GM18526 (cell line): Measurements from ENCODE around the gene NTM.

Experiments
- POLR2A ChIP-seq: IDR thresholded peaks from 3 replicates; pipeline ENCODE4 v1.6.1; 2011; ENCODE audit not compliant: insufficient read length; ENCODE audit errors: extremely low read depth

Gene NTM

GRCh38 chr11:131609921-131610320 lies 239.5 kb downstream of the NTM start:
- no peak for TF ChIP-seq POLR2A

GRCh38 chr11:131611322-131611721 lies 240.9 kb downstream of the NTM start:
- no peak for TF ChIP-seq POLR2A

DNA sequence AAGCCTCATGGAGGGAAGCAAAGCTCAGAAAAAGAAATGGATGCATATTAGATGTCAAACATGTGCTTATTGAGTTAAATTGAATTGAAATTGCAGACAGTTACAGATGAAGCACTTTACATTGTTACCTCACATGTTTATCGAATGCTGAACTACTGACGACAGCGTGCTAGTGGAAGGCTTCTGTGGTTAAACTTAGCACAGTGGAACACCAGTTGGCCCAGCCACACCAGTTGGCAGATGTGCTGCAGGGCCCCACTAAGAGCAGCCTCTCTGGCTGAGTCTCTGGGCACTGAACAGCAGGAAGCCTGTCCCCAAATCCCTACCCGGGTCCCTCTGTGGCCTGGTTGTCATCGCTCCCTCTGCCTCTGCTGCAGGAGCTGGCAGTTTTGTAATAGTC lies 242.1 kb downstream of the NTM start:
- no peak for TF ChIP-seq POLR2A

DNA sequence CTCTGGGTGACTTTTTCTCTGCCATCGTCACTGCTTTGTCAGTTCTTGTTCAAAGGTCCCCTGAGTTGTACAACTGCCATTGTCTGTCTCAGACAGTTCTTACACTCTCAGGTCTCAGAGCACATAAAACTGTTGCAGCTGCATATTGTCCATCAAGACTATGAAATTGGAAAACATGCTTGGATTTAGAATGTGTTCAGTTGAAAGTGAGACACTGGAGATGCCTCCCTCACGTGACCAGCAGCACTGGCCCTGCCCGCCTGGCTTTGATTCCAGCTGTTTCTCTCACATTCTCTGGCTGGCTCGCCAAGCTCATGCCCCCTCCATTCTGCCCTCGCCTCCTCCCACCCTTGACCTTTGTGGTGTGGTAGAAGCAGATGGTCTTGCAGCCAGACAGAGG lies 244.2 kb downstream of the NTM start:
- TF ChIP-seq POLR2A = no peak

- TF ChIP-seq POLR2A = no peak
Observed at GRCh38 chr11:131615611-131616010, 245.2 kb downstream of the NTM start.

DNA sequence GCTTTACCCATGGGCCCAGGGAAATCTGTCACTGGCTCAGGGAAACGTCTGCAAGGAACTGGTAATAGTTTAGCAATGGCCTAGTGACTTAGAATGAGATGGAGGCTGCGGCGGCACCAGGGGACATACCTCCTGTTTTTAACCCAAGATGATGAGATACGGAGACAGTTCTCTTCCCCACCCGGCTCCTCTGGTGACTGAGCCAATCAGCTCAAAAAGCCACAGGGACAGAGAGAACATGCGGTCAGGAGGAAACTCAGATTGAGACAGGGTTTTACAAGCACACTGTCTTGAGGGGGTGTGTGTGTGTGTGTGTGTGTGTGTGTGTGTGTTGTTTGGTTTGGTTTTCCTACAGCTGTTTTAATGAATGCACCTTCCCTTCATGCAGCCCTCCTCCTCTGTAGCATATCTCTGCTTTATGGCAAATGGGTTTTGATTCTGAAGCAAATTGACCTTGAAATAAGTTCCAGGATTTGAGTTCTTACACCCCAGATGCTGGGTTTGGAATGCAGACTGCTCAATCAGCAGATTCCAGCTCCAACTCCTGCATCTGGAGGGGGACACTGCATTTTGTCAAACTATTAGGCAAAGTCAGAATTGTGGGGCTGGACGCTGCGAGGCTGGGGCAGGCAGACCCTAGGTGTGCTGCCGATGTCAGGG lies 246.2 kb downstream of the NTM start:
- no peak for TF ChIP-seq POLR2A

DNA sequence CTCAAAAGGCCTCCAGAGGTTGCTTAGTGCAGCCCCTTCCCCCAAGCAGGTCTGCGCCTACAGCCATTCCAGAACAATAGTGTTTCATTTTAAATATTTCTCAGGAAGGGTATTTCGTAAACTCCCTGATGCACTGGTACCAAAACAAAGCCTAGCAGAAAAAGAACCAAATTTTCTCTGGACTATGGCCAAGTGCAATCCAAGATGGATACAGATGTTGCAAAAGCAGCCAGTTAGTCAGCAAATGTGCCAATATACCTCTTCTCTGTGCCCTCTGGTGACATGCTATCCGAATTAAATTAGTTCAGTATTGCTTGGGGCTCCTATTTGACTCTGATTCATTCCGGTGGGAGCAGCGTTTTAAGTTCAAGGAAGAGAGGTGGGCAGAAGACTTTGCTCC lies 247.8 kb downstream of the NTM start:
- TF ChIP-seq POLR2A = no peak

DNA sequence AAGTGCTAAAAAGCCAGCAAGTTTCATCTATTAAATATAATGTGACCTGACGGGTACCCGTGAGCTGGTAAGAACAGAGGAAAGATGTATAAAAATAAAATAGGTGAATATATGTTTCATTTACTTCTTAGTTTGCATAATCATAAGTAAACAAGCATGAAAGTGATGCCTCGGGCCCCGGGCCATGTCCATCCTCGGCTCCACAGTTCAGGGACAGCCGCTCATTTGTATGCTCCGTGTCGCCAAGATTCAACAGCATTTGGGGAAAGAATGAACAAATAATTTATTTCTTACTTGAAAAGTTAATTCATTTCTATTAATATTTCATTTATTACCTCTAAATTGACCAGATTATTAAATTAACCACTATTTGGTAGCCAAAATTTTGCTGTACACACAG lies 251.8 kb downstream of the NTM start:
- TF ChIP-seq POLR2A = no peak

- no peak for TF ChIP-seq POLR2A
Observed at GRCh38 chr11:131624531-131624930, 254.1 kb downstream of the NTM start.

GRCh38 chr11:131626788-131627187 lies 256.4 kb downstream of the NTM start:
- TF ChIP-seq POLR2A = no peak

DNA sequence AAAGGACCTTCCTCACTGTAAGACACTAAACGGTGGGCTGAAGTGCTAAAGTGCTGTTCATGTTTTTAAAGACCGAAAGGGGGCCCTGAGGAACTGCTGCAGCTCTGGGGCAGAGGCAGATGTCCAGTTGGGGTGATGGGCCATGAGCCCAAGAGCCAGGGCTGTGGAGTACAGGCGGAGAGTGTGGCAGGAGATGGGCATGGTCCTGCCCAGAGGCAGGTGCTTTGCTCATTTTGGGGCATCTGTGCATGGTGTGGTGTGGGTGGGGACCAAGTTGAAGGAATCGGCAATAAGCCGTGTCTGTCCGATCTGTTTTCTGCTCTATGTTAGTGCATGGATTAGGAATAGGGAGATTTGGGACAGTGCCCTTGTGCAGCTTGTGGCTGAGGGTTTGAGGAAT lies 258.3 kb downstream of the NTM start:
- no peak for TF ChIP-seq POLR2A

- no peak for TF ChIP-seq POLR2A
Observed at GRCh38 chr11:131629925-131630540, 259.6 kb downstream of the NTM start.

- TF ChIP-seq POLR2A = no peak
Observed at GRCh38 chr11:131632971-131633370, 262.6 kb downstream of the NTM start.

- no peak for TF ChIP-seq POLR2A
Observed at GRCh38 chr11:131633921-131634715, 263.7 kb downstream of the NTM start.

DNA sequence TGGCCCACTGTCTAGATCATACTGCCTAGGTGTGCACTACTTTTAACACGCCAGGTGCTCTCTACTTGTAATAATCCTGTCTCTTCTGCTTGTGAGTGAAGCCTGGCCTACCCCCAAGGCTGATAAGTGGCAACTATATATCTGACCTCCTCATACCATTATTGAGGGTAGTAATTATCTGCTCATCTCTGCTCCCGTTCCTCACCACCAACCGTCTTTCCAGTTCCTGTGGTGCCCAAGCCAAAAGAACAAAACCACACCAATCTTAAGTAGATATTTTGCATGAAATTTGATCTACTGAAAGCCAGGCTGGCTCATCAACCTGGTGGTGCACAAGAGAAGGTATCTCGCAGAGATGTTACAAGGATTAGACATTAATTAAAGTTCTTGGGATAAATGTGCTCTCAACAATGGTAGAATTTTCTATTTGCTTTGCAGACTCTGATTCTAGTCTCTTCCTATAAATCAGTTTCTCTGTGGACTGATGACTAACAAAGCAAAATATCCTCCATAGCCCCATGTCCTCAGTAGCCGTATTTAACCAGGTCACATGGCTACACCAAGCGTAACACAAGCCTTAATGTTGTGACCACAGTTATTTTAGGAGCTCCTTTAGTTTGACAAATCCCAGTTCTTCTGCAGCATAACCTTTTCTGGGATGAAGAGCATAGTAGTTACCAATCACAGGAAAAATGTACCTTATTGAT lies 267.2 kb downstream of the NTM start:
- TF ChIP-seq POLR2A = no peak

GRCh38 chr11:131638889-131639288 lies 268.5 kb downstream of the NTM start:
- no peak for TF ChIP-seq POLR2A
